ENCODE data around the gene NPHP4.

DNA sequence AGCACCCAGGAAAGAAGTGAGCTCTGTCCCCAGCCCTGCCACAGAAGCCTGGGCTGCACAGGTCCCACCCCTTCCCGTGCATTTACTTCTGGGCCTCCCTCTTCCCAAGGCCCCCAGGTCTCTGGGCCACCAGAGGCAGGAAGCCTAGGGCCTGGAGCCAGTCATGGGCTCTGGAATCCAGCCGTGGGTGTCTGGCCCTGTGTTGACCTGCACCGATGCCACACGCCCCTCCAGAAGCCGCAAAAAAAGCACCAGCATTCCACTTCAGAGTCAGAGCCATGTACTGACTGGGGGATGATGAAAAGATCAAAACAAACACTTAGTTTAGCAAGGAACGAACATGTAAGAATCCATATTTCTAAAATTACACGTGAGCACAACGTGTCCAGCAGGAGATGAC lies 141.7 kb downstream of the NPHP4 start:
- TF ChIP-seq, protein P1, sequence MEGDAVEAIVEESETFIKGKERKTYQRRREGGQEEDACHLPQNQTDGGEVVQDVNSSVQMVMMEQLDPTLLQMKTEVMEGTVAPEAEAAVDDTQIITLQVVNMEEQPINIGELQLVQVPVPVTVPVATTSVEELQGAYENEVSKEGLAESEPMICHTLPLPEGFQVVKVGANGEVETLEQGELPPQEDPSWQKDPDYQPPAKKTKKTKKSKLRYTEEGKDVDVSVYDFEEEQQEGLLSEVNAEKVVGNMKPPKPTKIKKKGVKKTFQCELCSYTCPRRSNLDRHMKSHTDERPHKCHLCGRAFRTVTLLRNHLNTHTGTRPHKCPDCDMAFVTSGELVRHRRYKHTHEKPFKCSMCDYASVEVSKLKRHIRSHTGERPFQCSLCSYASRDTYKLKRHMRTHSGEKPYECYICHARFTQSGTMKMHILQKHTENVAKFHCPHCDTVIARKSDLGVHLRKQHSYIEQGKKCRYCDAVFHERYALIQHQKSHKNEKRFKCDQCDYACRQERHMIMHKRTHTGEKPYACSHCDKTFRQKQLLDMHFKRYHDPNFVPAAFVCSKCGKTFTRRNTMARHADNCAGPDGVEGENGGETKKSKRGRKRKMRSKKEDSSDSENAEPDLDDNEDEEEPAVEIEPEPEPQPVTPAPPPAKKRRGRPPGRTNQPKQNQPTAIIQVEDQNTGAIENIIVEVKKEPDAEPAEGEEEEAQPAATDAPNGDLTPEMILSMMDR (optimal IDR thresholded peaks at IDR 0.05 in 1 of 3, IDR thresholded peaks at IDR 0.05 in 1 of 3, conservative IDR thresholded peaks at IDR 0.05 in 1 of 3; ENCODE audit: extremely low read depth in 1 of 3, insufficient read depth in 2 of 3, low read length in 3 of 3), result no peak
- TF ChIP-seq EZH2 (IDR thresholded peaks at IDR 0.05; ENCODE audit: low read length), result no peak
